SK-N-SH (cell line): Measurements from ENCODE around the gene MGRN1. TPM values are rescaled to one million over a fixed set of nuclear protein-coding genes. Genes with fewer than 3 reads are reported as not detected.

Source experiments
- CTCF ChIA-PET: fragments of 300-600, 350-600 bp; formaldehyde crosslinking; extraction: SDS; loops from one replicate; lab custom pipeline; 2021; lab: Yijun Ruan, JAX
- POLR2A ChIA-PET: fragments of 350-600 bp; sonication (Branson Sonifier 250); formaldehyde crosslinking; extraction: SDS; loops from one replicate; lab custom pipeline; 2020; ENCODE audit warnings: antibody characterized with exemption, inconsistent platforms; lab: Yijun Ruan, JAX
- DNase-seq: peaks from one replicate; pipeline ENCODE4 v3.0.0; 2012
- H2AFZ ChIP-seq: fragments of 200-600 bp; sonication (generic); 2 replicates; pipeline ENCODE4 v1.8.1; 2016; ENCODE audit warnings: antibody characterized with exemption, mild to moderate bottlenecking, low read depth
- H3F3A ChIP-seq: fragments of 200-600 bp; sonication (generic); replicated peaks from 2 replicates; pipeline ENCODE3; 2016; ENCODE audit warnings: antibody characterized with exemption, mild to moderate bottlenecking; ENCODE audit not compliant: insufficient read depth
- H3K27ac ChIP-seq, 2 experiments: fragments of 200-500 bp in 1 of 2; fragments of 200-600 bp in 1 of 2; sonication (Bioruptor generic) in 1 of 2; sonication (generic), shearing (Covaris generic) in 1 of 2; 2 replicates each; pipeline versions ENCODE4 v1.5.1 to v1.6.1; 2014 to 2016; ENCODE audit warnings: low read depth in 2 of 2, inconsistent platforms in 1 of 2, low read length in 1 of 2, mild to moderate bottlenecking in 1 of 2, mixed read lengths in 1 of 2
- H3K27me3 ChIP-seq: fragments of 200-600 bp; sonication (generic), shearing (Covaris generic); 2 replicates; pipeline ENCODE4 v1.6.1; 2016; ENCODE audit warnings: mixed run types; ENCODE audit not compliant: insufficient read depth
- H3K36me3 ChIP-seq, 2 experiments: fragments of 200-500 bp in 1 of 2; fragments of 200-600 bp in 1 of 2; sonication (Bioruptor generic) in 1 of 2; sonication (generic) in 1 of 2; replicated peaks in 1 of 2; 2 replicates each; pipeline versions ENCODE3 to v1.5.1; 2014 to 2016; ENCODE audit warnings: low read length in 1 of 2, mild to moderate bottlenecking in 1 of 2; ENCODE audit not compliant: insufficient read depth in 2 of 2, control insufficient read depth in 1 of 2
- H3K4me1 ChIP-seq, 2 experiments: fragments of 200-500 bp in 1 of 2; fragments of 200-600 bp in 1 of 2; sonication (Bioruptor generic) in 1 of 2; sonication (generic), shearing (Covaris generic) in 1 of 2; 2 replicates each; pipeline versions ENCODE4 v1.5.1 to v1.6.1; 2014 to 2016; ENCODE audit warnings: low read depth in 1 of 2, low read length in 1 of 2, mixed run types in 1 of 2; ENCODE audit not compliant: insufficient read depth in 2 of 2, control insufficient read depth in 1 of 2
- H3K4me2 ChIP-seq: fragments of 200-600 bp; sonication (generic), shearing (Covaris generic); 2 replicates; pipeline ENCODE4 v1.6.1; 2017; ENCODE audit warnings: mixed run types
- H3K4me3 ChIP-seq, 2 experiments: fragments of 200-500 bp in 1 of 2; fragments of 200-600 bp in 1 of 2; sonication (Bioruptor generic) in 1 of 2; sonication (generic), shearing (Covaris generic) in 1 of 2; 2 replicates each; pipeline versions ENCODE4 v1.5.1 to v1.8.1; 2014 to 2016; ENCODE audit warnings: low read depth in 2 of 2, inconsistent platforms in 1 of 2, low read length in 1 of 2, mild to moderate bottlenecking in 1 of 2, mixed read lengths in 1 of 2, moderate library complexity in 1 of 2
- H3K79me2 ChIP-seq: fragments of 200-600 bp; sonication (generic); 2 replicates; pipeline ENCODE4 v1.8.1; 2017; ENCODE audit warnings: mild to moderate bottlenecking; ENCODE audit not compliant: insufficient read depth
- H3K9ac ChIP-seq: fragments of 200-600 bp; sonication (generic); 2 replicates; pipeline ENCODE4 v1.6.1; 2017; ENCODE audit warnings: mixed run types
- H3K9me2 ChIP-seq: fragments of 200-600 bp; sonication (generic); 2 replicates; pipeline ENCODE4 v1.6.1; 2017; ENCODE audit warnings: mixed run types
- H3K9me3 ChIP-seq: fragments of 200-600 bp; sonication (generic); 2 replicates; pipeline ENCODE4 v1.6.1; 2017; ENCODE audit warnings: mixed run types, mild to moderate bottlenecking, moderate library complexity
- H4K20me1 ChIP-seq: fragments of 200-600 bp; sonication (generic); 2 replicates; pipeline ENCODE4 v1.6.1; 2017; ENCODE audit warnings: mild to moderate bottlenecking, mixed run types; ENCODE audit not compliant: insufficient read depth
- ELF1 ChIP-seq: IDR thresholded peaks from 2 replicates; pipeline ENCODE4 v1.4.0; 2012
- EP300 ChIP-seq, 2 experiments: IDR thresholded peaks; 2 replicates each; pipeline versions ENCODE4 v1.4.0 to v1.6.1; 2012; ENCODE audit warnings: borderline replicate concordance in 1 of 2, low read depth in 1 of 2, low read length in 1 of 2
- FOSL2 ChIP-seq: IDR thresholded peaks from 2 replicates; pipeline ENCODE4 v1.4.0; 2012; ENCODE audit warnings: low read depth, mild to moderate bottlenecking, moderate library complexity, borderline replicate concordance
- FOXJ3 ChIP-seq: sonication (generic); formaldehyde crosslinking; IDR thresholded peaks from 2 replicates; pipeline ENCODE4 v1.5.1; 2020; ENCODE audit warnings: mild to moderate bottlenecking, missing genetic modification reagents
- MEF2A ChIP-seq: IDR thresholded peaks from 2 replicates; pipeline ENCODE4 v1.4.0; 2012; ENCODE audit warnings: low read depth, borderline replicate concordance
- MXI1 ChIP-seq: IDR thresholded peaks from 2 replicates; pipeline ENCODE4 v1.6.1; 2012; ENCODE audit warnings: mild to moderate bottlenecking, low read depth, low read length, improper control_type of control experiment
- NFIC ChIP-seq: IDR thresholded peaks from 2 replicates; pipeline ENCODE4 v1.4.0; 2012; ENCODE audit warnings: borderline replicate concordance
- RAD21 ChIP-seq: IDR thresholded peaks from 2 replicates; pipeline ENCODE4 v1.6.1; 2012; ENCODE audit warnings: mild to moderate bottlenecking, low read length
- RCOR1 ChIP-seq: fragments of 150-350 bp; IDR thresholded peaks from 2 replicates; pipeline ENCODE4 v1.6.1; 2017; ENCODE audit warnings: antibody characterized with exemption, low read length
- RXRA ChIP-seq: IDR thresholded peaks from 2 replicates; pipeline ENCODE4 v1.4.0; 2012; ENCODE audit warnings: low read depth, mild to moderate bottlenecking, borderline replicate concordance
- SIN3A ChIP-seq: IDR thresholded peaks from 2 replicates; pipeline ENCODE4 v1.6.1; 2012; ENCODE audit warnings: low read depth, mild to moderate bottlenecking, low read length, moderate library complexity, borderline replicate concordance
- TAF1 ChIP-seq: IDR thresholded peaks from 2 replicates; pipeline ENCODE4 v1.6.1; 2012; ENCODE audit warnings: low read depth, mild to moderate bottlenecking, low read length, moderate library complexity, borderline replicate concordance
- TCF12 ChIP-seq: IDR thresholded peaks from 2 replicates; pipeline ENCODE4 v1.4.0; 2012
- TEAD4 ChIP-seq: IDR thresholded peaks from 2 replicates; pipeline ENCODE4 v1.4.0; 2012; ENCODE audit warnings: mild to moderate bottlenecking, borderline replicate concordance; ENCODE audit not compliant: insufficient read depth
- YY1 ChIP-seq: IDR thresholded peaks from 2 replicates; pipeline ENCODE4 v1.4.0; 2012; ENCODE audit warnings: low read depth, mild to moderate bottlenecking
- ZBTB33 ChIP-seq: IDR thresholded peaks from 2 replicates; pipeline ENCODE4 v1.4.0; 2012; ENCODE audit warnings: low read depth, borderline replicate concordance
- WGBS: methylation state at CpG from one replicate; pipeline ENCODE4 v1.1.6; 2017; ENCODE audit warnings: low lambda C conversion rate; 5-methylcytosine and 5-hydroxymethylcytosine counted together
- polyA plus RNA-seq, 3 experiments: library from polyadenylated mRNA; depleted of rRNA; stranded (reverse); fragments of >200 nt; gene quantifications; 2 replicates each; pipeline ENCODE4 v1.2.3, GENCODE V29; 2012
- TF ChIP-seq, protein P1 (sequence below): fragments of 150-350 bp; IDR thresholded peaks from 2 replicates; pipeline ENCODE4 v1.6.1; 2016; ENCODE audit warnings: mild to moderate bottlenecking, low read depth, low read length
- TF ChIP-seq, protein P2 (sequence below): fragments of 200-600 bp; sonication (generic); IDR thresholded peaks from 2 replicates; pipeline ENCODE4 v1.6.1; 2017; ENCODE audit warnings: antibody characterized with exemption, mild to moderate bottlenecking, moderate library complexity
- TF ChIP-seq, protein P3 (sequence below): IDR thresholded peaks from 2 replicates; pipeline ENCODE4 v1.4.0; 2012; ENCODE audit warnings: low read depth
- TF ChIP-seq, protein P4 (sequence below): IDR thresholded peaks from 2 replicates; pipeline ENCODE4 v1.4.0; 2012; ENCODE audit warnings: low read depth, borderline replicate concordance

The MGRN1 gene
- polyA plus RNA-seq, 1 of the 3 experiments (the other 2 are of a cell fraction): 13.3 TPM

DNA sequence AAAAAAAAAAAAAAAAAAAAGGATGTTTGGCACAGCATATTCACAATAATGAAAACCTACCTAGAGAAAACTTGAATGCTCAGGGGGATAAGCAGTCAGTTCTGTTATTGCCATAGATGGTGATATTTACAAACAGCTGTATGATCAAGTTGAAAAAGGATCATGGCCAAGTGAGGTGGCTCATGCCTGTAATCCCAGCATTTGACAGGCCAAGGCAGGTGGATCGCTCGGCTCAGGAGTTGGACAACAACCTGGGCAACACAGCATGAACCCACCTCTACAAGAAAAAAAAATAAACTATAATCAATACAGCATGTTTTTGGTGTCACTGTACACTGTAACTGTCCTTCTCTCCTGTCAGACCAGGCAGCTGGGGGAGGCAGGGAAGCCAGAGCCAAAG lies 90.4 kb downstream of the MGRN1 start:
- TF ChIP-seq TEAD4 (no peak), YY1 (no peak), NFIC (no peak), ZBTB33 (no peak), MEF2A (no peak), TCF12 (no peak), MXI1 (no peak), EP300 (IDR thresholded peaks at IDR 0.05; ENCODE audit: borderline replicate concordance in 1 of 2, low read depth in 1 of 2, low read length in 1 of 2) (no peak), RXRA (no peak), FOXJ3 (CRISPR knock-in tag) (no peak), ELF1 (no peak)
- TF ChIP-seq, protein P1, sequence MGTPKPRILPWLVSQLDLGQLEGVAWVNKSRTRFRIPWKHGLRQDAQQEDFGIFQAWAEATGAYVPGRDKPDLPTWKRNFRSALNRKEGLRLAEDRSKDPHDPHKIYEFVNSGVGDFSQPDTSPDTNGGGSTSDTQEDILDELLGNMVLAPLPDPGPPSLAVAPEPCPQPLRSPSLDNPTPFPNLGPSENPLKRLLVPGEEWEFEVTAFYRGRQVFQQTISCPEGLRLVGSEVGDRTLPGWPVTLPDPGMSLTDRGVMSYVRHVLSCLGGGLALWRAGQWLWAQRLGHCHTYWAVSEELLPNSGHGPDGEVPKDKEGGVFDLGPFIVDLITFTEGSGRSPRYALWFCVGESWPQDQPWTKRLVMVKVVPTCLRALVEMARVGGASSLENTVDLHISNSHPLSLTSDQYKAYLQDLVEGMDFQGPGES: no peak
- TF ChIP-seq, protein P2, sequence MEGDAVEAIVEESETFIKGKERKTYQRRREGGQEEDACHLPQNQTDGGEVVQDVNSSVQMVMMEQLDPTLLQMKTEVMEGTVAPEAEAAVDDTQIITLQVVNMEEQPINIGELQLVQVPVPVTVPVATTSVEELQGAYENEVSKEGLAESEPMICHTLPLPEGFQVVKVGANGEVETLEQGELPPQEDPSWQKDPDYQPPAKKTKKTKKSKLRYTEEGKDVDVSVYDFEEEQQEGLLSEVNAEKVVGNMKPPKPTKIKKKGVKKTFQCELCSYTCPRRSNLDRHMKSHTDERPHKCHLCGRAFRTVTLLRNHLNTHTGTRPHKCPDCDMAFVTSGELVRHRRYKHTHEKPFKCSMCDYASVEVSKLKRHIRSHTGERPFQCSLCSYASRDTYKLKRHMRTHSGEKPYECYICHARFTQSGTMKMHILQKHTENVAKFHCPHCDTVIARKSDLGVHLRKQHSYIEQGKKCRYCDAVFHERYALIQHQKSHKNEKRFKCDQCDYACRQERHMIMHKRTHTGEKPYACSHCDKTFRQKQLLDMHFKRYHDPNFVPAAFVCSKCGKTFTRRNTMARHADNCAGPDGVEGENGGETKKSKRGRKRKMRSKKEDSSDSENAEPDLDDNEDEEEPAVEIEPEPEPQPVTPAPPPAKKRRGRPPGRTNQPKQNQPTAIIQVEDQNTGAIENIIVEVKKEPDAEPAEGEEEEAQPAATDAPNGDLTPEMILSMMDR: no peak
- Histone ChIP-seq H4K20me1 (0 out of 2 replicates have a peak, but pooled peaks cover 4% of the 10 kb centered on the region), H3K4me3 (no peak overlapping the region), H3K9me3 (no peaks in the 10 kb centered on the region), H2AFZ (no peak overlapping the region), H3K9me2 (no peaks in the 10 kb centered on the region), H3K79me2 (no peaks in the 10 kb centered on the region), H3K36me3 (peaks cover 14 to 29% of the 10 kb centered on the region in 2 experiments), H3K4me2 (no peak overlapping the region), H3K27ac (no peak overlapping the region), H3K9ac (no peak overlapping the region), H3K27me3 (no peaks in the 10 kb centered on the region), H3K4me1 (no peaks in the 10 kb centered on the region), H3F3A (peaks cover 11% of the 10 kb centered on the region)
- no peak for DNase-seq
- CTCF ChIA-PET: no interaction called here
- WGBS: 100% methylated on average over 2 of the region's 2 CpGs
- POLR2A ChIA-PET: no interaction called here

DNA sequence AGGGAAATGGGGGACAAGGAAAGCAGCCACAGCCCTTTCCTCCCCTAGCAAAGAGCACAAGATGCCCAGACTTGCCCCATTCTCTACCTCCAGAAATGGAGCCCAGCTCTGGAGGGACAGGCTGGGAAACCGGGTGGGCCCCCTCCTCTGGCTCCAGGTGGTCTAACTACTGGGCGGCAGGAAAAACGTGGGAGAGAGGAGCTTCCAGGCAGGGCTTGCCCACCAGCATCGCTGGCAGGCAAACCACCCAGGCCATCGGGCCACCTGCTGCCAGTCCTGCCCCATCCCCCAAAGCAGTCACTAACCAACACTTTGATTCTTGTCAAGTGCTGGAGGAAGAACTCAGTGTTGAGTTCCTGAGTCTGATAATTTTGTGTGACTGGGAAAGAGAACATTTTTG lies 93.8 kb downstream of the MGRN1 start:
- POLR2A ChIA-PET: no interaction called here
- Histone ChIP-seq H3K4me2 (no peak overlapping the region), H4K20me1 (no peaks in the 10 kb centered on the region), H3F3A (peaks cover 4% of the 10 kb centered on the region), H3K9me3 (no peaks in the 10 kb centered on the region), H3K4me1 (no peaks in the 10 kb centered on the region), H2AFZ (no peak overlapping the region), H3K36me3 (peaks cover 12 to 13% of the 10 kb centered on the region in 2 experiments), H3K27me3 (no peaks in the 10 kb centered on the region), H3K9ac (no peak overlapping the region), H3K4me3 (no peak overlapping the region), H3K79me2 (0 out of 2 replicates have a peak, but pooled peaks cover 7% of the 10 kb centered on the region), H3K9me2 (no peaks in the 10 kb centered on the region), H3K27ac (no peak overlapping the region)
- WGBS: no CpG with 5 or more reads among the region's 5 CpGs
- DNase-seq: no peak
- CTCF ChIA-PET: no interaction called here
- TF ChIP-seq, protein P3, sequence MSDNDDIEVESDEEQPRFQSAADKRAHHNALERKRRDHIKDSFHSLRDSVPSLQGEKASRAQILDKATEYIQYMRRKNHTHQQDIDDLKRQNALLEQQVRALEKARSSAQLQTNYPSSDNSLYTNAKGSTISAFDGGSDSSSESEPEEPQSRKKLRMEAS: no peak
- TF ChIP-seq MEF2A (no peak), RAD21 (no peak), RCOR1 (no peak), TAF1 (no peak), EP300 (IDR thresholded peaks at IDR 0.05; ENCODE audit: borderline replicate concordance in 1 of 2, low read depth in 1 of 2, low read length in 1 of 2) (no peak), SIN3A (no peak), FOXJ3 (CRISPR knock-in tag) (no peak), NFIC (no peak), FOSL2 (no peak)
- TF ChIP-seq, protein P4, sequence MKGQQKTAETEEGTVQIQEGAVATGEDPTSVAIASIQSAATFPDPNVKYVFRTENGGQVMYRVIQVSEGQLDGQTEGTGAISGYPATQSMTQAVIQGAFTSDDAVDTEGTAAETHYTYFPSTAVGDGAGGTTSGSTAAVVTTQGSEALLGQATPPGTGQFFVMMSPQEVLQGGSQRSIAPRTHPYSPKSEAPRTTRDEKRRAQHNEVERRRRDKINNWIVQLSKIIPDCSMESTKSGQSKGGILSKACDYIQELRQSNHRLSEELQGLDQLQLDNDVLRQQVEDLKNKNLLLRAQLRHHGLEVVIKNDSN: no peak
- TF ChIP-seq, protein P2: no peak
